Activated CD4-positive, alpha-beta T cell treated with anti-CD3 and anti-CD28 coated beads, Interleukin-2, amount 10 ng/mL, durations not matched to agents 24 days and 14 days (primary cell): ENCODE results near the gene CDK11B. TPM values are rescaled to one million over a fixed set of nuclear protein-coding genes. Genes with fewer than 3 reads are reported as not detected.
A peak's percentile ranks its signal among the peaks of the same experiment; 100 is the strongest.
"Not testable (repeated sequence)": the region's sequence is repeated elsewhere in the genome, so short reads cannot be mapped to it uniquely, and the experiment has no call there.

Experiments
- DNase-seq: peaks from one replicate; pipeline ENCODE4 v3.0.0; 2022
- H3K27ac Mint-ChIP-seq: one replicate; pipeline ENCODE4 v1.8.0; 2022; ENCODE audit warnings: mild to moderate bottlenecking, mixed read lengths
- H3K27me3 Mint-ChIP-seq: one replicate; pipeline ENCODE4 v1.8.0; 2022; ENCODE audit warnings: mixed read lengths
- H3K36me3 Mint-ChIP-seq: one replicate; pipeline ENCODE4 v1.8.0; 2022; ENCODE audit warnings: low read depth, mild to moderate bottlenecking, mixed read lengths
- H3K4me1 Mint-ChIP-seq: one replicate; pipeline ENCODE4 v1.8.0; 2021; ENCODE audit warnings: mixed read lengths
- H3K4me3 Mint-ChIP-seq: one replicate; pipeline ENCODE4 v1.8.0; 2022; ENCODE audit warnings: mild to moderate bottlenecking, moderate library complexity, mixed read lengths
- H3K9me3 Mint-ChIP-seq: one replicate; pipeline ENCODE4 v1.8.0; 2021; ENCODE audit warnings: mixed read lengths
- intact Hi-C: fragments of 100-400 bp; cut with micrococcal nuclease; formaldehyde crosslinking; loops from one replicate; pipeline ENCODE4 v1.15.1; 2023
- total RNA-seq: library from RNA; stranded (reverse); gene quantifications from 2 replicates; pipeline ENCODE4 v1.2.3, GENCODE V29; 2022

Gene CDK11B
- total RNA-seq, 1 donor from 2014 or later, result 38.0 TPM

DNA sequence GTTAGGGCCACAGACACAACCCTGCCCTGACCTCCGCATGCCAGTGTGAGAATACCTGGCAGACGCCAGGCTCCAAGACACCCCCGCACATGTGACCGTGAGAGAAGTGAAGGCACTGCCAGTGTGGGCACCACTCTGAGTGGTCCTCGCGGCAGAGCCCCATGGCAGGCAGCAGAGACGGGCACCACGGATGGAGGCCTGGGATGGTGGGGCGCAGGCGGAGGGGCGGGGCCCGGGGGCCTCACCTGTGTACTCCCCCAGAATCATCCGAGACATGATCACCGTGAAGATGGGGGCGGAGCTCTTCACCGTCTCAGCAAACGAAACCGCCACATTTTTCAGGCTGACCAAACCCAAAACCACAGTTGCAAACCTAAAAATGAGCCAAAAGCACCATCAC is 16.4 kb upstream of the CDK11B start:
- DNase-seq, intact Hi-C loops, H3K27me3 Mint-ChIP-seq, H3K4me3 Mint-ChIP-seq, H3K27ac Mint-ChIP-seq, H3K9me3 Mint-ChIP-seq: not testable (repeated sequence)
- Mint-ChIP-seq H3K36me3 (peaks cover 16% of the 10 kb centered on the region), H3K4me1 (peaks cover 20% of the 10 kb centered on the region)

DNA sequence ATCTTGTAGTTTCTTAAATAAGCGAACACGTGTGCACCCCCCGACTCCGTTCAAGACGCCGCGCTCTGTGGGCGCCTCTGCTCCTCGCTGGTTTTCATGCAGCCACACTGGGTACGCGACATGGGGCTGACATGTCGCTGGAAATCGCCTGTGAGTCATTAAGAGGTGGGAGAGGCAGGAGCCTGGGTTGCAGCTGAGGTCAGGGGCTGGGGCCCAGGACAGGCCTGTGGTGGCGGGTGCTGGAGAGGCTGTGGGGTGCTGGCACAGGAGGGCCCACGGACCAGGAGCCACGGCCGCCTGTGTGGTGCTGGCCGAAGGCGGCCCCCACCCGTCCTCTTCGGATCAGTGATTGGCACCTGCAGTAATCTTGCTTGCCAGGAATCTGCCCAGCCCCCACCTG is 16.0 kb upstream of the CDK11B start:
- H3K27ac Mint-ChIP-seq, H3K4me3 Mint-ChIP-seq, intact Hi-C loops, DNase-seq, H3K9me3 Mint-ChIP-seq, H3K27me3 Mint-ChIP-seq: not testable (repeated sequence)
- Mint-ChIP-seq H3K36me3 (peaks cover 17% of the 10 kb centered on the region), H3K4me1 (peaks cover 20% of the 10 kb centered on the region)

DNA sequence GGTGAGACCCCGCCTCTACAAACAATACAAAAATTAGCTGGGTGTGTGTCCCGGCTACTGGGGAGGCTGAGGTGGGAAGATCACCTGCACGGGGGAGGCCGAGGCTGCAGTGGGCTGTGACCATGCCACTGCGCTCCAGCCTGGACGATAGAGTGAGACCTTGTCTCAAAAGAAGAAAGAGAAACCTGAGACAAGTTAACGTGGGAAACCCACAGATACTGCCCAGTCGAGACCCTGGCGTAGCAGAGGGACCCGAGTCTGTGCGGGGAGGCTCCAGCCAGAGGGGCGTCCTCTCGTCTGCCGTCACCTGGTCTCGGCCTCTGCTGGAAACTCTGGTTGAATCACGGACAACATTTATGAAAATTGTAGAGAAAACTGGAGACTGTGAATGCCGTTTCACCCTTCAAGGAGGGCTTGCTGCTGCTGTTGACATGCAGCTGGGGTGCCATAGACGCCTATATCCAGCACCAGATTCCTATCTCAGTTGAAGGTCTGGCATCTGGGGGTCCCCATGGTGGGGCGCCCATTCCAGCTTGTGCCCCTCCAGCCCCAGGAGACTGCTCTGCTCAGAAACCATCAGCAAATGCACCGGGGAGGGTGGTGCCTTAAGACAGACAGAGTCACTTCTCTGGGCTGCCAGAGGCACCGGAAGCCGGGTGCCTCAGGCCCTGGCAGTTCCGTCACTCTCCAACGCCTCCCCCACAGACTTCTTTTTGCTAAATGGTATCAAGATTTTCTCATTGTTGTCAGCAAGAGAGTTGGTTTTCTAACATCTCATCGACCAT is 13.6 kb upstream of the CDK11B start:
- intact Hi-C loops, result no loop called here
- Mint-ChIP-seq H3K36me3 (peaks cover 19% of the 10 kb centered on the region), H3K27ac (no peak overlapping the region), H3K4me3 (no peak overlapping the region), H3K27me3 (no peaks in the 10 kb centered on the region), H3K9me3 (no peaks in the 10 kb centered on the region), H3K4me1 (peaks cover 4% of the 10 kb centered on the region)
- no peak for DNase-seq

DNA sequence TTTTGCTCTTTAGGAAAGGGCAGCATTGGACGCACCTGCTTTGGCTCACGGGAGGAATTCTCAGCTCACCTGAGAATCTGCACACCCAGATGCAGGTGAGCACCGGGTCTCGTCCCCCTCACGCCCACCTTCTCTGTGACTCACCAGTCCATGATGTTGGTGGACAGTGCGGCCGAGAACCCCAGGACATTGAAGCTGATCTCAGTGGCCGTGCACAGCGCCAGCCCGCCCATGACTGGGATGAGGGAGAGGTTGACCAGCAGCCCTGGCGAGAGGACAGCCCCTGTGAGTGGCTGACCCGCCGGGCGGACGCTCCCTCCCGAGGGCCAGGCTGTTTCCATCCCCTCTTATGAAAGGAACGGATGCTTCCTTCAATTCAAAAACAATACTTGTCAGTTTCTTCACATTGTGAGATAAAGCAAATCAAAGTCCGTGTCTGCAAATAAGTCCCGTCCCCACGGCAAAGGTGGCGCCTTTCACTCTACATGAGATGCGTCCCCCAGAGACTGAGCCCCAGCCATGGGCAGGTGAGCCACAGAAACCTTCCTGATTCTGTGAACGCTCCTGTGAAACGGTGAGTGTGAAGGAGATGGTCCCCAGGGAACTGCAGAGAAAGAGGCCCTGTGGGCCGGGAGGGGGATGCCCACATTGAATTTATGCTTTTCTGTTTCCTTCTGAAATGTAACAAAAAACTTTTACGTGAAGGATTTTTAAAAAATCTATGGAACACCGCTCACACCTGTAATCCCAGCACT is 12.7 kb upstream of the CDK11B start:
- Mint-ChIP-seq H3K4me1 (peaks cover 4% of the 10 kb centered on the region), H3K27ac (no peak overlapping the region), H3K9me3 (no peaks in the 10 kb centered on the region), H3K4me3 (no peak overlapping the region), H3K36me3 (peaks cover 20% of the 10 kb centered on the region), H3K27me3 (no peaks in the 10 kb centered on the region)
- intact Hi-C loops, result no loop called here
- no peak for DNase-seq

DNA sequence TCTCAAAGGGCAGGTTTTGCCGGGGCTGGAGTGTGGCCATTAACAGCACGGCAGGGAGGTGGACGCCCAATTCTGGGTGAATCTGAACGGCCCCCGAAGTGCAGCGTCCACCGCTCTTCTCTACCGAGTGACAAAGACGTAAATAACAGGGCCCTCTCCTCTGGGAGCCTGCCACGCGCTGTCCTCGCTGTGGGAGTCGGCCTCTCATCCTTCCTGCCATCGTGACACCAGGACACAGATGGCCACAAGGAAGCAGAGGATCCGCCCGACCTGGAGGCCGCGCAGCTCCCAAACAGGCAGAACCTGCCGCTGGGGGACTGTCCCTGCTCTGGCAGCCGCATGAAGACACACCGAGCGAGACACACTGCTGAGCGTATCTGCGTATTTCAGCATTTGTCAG is 12.1 kb upstream of the CDK11B start:
- no peaks in the 10 kb centered on the region for H3K27me3 Mint-ChIP-seq
- peaks cover 24% of the 10 kb centered on the region for H3K36me3 Mint-ChIP-seq
- H3K4me3 Mint-ChIP-seq, result no peak overlapping the region
- intact Hi-C loops, result no loop called here
- DNase-seq, result no peak
- H3K27ac Mint-ChIP-seq, result no peak overlapping the region
- peaks cover 4% of the 10 kb centered on the region for H3K4me1 Mint-ChIP-seq
- no peaks in the 10 kb centered on the region for H3K9me3 Mint-ChIP-seq

DNA sequence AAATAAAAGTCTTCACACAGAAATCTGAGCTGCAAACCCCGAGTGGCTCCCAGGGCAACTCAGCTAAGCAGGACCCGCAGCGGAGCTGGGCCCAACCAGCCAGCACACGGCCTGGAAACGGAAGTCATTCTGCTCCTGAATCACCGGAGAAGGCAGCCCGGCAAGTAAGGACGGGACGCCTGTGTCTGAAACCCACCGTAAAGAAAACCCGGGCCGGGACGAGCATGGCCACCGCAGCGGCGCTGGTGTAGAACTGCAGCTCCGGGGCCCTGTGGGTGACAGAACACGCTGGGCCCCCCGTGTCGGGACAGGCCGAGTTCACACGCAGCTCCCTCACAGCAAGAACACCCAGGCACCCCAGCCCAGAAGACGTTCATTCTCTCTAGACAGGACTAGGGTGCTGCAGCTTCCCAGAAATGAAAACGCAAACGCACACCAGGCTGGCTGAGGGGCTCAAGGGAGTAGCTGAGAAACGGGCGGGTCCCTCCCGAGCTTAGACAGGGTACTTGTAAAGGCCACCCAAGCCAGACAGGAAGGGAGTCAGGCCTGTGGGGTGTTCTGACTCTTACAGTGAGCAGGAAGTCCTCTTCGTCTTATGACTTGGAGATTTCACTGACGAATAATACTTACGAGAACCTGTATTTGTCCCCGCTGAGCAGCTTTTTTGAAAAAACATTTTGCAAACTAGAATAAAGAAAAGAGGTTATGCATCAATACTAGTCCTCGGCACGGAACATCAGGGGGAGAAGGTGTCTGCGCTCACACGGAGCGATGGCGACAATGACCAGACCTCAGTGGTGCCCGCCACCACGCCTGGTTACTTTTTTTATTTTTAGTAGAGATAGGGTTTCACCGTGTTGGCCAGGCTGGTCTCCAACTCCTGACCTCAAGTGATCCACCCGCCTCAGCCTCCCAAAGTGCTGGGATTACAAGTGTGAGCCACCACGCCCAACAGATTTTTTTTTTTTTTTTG is 10.9 kb upstream of the CDK11B start:
- H3K36me3 Mint-ChIP-seq, result peaks cover 25% of the 10 kb centered on the region
- H3K27ac Mint-ChIP-seq, result no peak overlapping the region
- peaks cover 4% of the 10 kb centered on the region for H3K4me1 Mint-ChIP-seq
- intact Hi-C loops, result no loop called here
- H3K27me3 Mint-ChIP-seq, result no peaks in the 10 kb centered on the region
- H3K9me3 Mint-ChIP-seq, result no peaks in the 10 kb centered on the region
- DNase-seq, result no peak
- no peak overlapping the region for H3K4me3 Mint-ChIP-seq

DNA sequence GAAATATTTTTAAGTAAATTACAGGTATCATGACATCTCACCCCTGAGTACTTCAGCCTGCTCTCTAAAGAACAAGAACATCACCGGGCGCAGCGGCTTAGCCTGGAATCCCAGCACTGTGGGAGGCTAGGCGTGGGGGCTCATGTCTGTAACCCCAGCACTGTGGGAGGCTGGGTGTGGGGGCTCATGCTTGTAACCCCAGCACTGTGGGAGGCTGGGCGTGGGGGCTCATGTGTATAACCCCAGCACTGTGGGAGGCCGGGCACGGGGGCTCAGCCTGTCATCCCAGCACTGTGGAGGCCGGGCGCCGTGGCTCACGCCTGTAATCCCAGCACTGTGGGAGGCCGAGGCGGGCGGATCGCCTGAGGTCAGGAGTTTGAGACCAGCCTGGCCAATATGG is 7.7 kb upstream of the CDK11B start:
- Mint-ChIP-seq H3K27ac (no peak overlapping the region), H3K9me3 (no peaks in the 10 kb centered on the region), H3K4me1 (peaks cover 3% of the 10 kb centered on the region), H3K27me3 (no peaks in the 10 kb centered on the region), H3K4me3 (no peak overlapping the region), H3K36me3 (peaks cover 21% of the 10 kb centered on the region)
- no peak for DNase-seq
- intact Hi-C loops, result no loop called here

DNA sequence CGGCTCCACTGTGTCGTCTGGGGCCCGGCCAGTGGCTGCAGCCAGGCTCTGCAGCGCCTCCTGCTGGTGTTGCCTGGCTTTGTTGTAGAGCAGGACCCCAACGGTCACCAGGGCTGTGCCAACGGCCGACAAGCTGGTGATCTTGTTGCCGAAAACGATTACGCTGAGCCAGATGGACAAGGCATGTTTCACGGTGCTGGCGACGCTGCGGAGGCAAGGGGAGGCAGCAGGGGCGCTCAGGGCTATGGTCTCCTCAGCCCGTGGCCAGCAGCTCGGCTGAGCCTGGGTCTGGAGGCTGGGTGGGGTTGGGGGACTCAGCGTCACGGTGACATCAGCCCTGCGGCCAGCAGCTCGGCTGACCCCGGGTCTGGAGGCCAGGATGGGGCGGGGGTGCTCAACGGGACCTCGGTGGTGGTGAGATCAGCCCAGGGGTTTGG is 7.0 kb upstream of the CDK11B start:
- H3K9me3 Mint-ChIP-seq, result no peaks in the 10 kb centered on the region
- H3K27me3 Mint-ChIP-seq, result no peaks in the 10 kb centered on the region
- no peak overlapping the region for H3K27ac Mint-ChIP-seq
- H3K36me3 Mint-ChIP-seq, result peaks cover 16% of the 10 kb centered on the region
- no peak overlapping the region for H3K4me3 Mint-ChIP-seq
- DNase-seq, result peak; percentile 78
- intact Hi-C loops, result no loop called here
- peaks cover 3% of the 10 kb centered on the region for H3K4me1 Mint-ChIP-seq

DNA sequence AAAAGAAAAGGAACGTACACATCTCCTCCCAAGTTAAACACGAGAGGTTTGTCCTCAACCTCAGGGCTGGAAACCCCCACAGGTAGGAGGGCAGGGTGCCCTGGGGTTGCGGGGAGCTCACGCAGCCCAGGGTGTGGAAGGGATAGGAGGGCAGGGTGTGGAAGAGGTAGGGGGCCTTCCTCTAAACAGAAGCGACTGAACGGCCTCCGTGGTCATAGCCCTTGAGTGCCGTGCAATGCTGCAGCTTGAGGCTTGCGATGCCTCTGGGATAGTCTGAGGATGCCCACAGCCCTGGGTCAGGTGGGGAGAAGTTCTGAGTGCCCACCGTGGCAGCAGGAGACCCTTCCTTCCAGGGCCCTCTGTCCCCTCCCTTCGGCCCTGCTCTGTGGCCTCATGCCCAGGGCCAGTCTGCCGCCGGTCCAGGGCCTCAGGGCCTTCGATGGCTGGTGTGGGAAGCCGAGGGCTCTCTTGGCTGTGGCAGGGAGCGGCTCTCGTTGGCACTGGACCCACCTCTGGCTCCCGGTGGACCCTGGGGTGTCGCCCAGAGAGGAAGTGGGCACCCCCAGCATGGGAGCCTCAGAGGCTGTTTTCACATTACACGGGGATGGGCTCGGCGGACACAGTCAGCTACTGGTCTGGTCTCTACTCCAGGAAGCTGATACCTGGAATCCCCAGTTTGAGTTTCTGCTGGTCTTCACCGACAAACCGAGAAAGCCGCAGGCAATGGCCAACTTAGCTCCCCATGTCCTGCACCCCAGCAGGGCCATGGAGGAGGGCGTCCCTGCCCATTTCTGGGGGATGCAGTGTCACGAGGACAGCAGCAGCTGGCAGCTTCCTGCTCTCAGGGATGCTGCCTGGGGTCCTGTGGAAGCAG is 6.4 kb upstream of the CDK11B start:
- H3K9me3 Mint-ChIP-seq, result no peaks in the 10 kb centered on the region
- H3K4me3 Mint-ChIP-seq, result no peak overlapping the region
- peaks cover 14% of the 10 kb centered on the region for H3K36me3 Mint-ChIP-seq
- H3K4me1 Mint-ChIP-seq, result peaks cover 3% of the 10 kb centered on the region
- no peaks in the 10 kb centered on the region for H3K27me3 Mint-ChIP-seq
- DNase-seq, result no peak
- H3K27ac Mint-ChIP-seq, result no peak overlapping the region
- intact Hi-C loops, result no loop called here

DNA sequence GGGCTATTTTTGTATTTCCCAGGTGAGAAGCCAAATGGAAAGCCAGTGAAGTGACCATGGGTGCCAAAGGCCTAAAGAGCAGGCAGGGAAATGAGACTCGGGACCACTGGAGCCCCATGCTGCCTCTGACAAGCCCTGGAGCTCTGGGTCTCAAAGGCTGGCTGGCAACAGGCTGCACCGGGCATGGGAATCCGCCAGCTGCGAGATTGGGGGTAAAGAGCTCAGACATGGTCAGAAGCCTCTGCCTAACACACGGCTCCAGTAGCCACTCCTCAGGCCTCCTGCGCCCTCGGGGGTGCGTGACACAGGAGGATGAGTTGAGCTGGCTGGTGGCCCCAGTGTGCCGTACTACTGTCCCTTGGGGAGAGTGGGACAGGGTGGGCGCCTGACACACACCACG is 5.5 kb upstream of the CDK11B start:
- H3K36me3 Mint-ChIP-seq, result peaks cover 12% of the 10 kb centered on the region
- H3K4me3 Mint-ChIP-seq, intact Hi-C loops, H3K27me3 Mint-ChIP-seq, H3K27ac Mint-ChIP-seq, DNase-seq, H3K9me3 Mint-ChIP-seq, H3K4me1 Mint-ChIP-seq: not testable (repeated sequence)

DNA sequence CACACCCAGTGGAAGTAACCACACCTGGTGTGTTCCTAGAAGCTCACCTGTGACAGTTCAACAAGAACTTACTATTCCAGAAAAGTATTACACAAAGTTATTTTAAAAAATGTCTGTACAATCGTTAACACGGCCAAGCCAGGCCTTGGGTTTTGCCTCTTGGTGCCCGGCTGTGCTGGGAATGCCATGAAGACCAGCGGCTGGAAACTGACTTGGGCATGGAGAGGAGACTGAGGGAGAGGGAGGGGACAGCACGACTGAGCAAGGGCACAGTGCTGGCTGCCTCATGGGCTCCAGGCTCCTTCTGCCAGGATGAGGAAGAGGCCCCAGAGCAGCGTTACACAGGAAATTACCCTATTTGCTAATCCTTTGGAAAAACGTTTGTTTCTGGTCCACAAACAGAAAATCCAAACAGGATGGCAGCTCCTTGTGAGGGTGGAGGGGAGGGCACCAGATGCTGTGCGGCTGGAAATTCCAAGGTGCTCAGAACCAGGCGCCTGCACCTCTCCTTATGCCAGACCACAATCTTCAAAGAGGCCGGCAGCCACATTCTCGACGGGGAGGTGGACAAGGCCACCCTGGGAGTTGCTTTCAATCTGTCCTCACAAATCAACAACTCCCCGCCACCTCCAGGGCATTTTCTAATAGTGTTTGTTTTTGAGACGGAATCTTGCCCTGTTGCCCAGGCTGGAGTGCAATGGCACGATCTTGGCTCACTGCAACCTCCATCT is 4.2 kb upstream of the CDK11B start:
- H3K27ac Mint-ChIP-seq, intact Hi-C loops, H3K27me3 Mint-ChIP-seq, H3K4me1 Mint-ChIP-seq, DNase-seq, H3K9me3 Mint-ChIP-seq, H3K4me3 Mint-ChIP-seq: not testable (repeated sequence)
- H3K36me3 Mint-ChIP-seq, result peaks cover 13% of the 10 kb centered on the region

DNA sequence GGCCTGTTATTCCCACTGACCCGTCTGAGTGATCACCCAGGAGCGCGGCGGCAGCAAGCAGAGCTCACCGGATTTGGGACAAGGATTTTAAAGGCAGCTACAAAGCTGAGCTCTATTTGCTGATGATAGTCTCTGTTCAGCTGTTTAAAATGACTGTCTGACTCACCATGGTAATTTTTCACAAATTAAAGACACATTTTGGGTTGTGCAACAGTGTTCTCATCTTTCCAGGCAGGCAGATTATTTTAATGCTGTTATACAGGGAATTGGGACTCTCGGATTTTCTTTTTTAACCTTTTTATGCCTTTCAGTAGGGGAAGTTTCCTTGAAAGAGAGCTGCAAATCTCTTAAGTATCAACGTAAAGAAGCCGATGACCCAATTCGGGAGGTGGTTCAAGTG is 3.6 kb upstream of the CDK11B start:
- DNase-seq, H3K4me1 Mint-ChIP-seq, H3K27ac Mint-ChIP-seq, H3K4me3 Mint-ChIP-seq, H3K27me3 Mint-ChIP-seq, H3K9me3 Mint-ChIP-seq, intact Hi-C loops: not testable (repeated sequence)
- peaks cover 11% of the 10 kb centered on the region for H3K36me3 Mint-ChIP-seq
